Measurements from ENCODE around the gene ASB2.

- TF ChIP-seq GABPA (IDR thresholded peaks at IDR 0.05; ENCODE audit: low read depth) (no peak), POLR2AphosphoS5 (IDR thresholded peaks at IDR 0.05; ENCODE audit: low read depth) (no peak)
These were observed 31.9 kb downstream of the ASB2 start for GRCh38 chr14:93944348-93945069.

Measured in HL-60 (cell line).